ENCODE data around the gene C4B. TPM values are rescaled to one million over a fixed set of nuclear protein-coding genes. Genes with fewer than 3 reads are reported as not detected.

C4B gene
- total RNA-seq, 1 experiment from 2014 or later: 6.3 TPM

DNA sequence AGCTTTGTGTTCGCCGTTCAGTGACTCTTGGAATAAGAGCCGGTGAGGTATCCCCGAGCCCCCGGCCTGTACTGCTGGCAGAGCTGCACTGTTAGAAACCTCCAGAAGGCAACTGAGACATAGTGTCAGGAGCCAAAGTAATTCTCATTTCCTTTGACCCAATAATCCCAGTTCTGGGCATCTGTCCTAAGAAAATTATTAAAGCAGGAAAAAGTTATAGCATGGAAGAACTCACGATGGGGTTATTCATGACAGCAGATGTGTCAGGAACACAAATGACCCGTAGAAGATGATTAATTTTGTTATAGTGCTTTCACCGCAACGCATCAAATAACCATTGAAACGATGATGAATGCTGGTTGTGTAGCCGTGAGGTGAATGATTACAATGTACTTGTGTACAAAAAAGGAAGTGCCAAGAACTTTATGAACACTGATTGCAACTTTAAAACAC is 43.9 kb downstream of the C4B start:
- ChIA-PET CTCF (interaction anchor here (1.0 kb wide), 1 partner anchor 11 kb away, joined by 3 read pairs; no protein-coding TSS in a partner anchor), POLR2A (no interaction called here), RAD21 (ENCODE audit: low non-redundant PET in 1 of 2, low total read pairs in 2 of 2, uncharacterized antibody in 2 of 2, unreplicated experiment in 2 of 2) (no interaction called here)
- H3K27ac ChIP-seq (ENCODE audit: low read depth, low read length): no peak overlapping the region
- H3K4me2 ChIP-seq (ENCODE audit: low read length): no peak overlapping the region
- H3K79me2 ChIP-seq (ENCODE audit: insufficient read depth, low read length): no peaks in the 10 kb centered on the region
- BruUV-seq (replicated peaks): no TSS peak
- no peaks in the 10 kb centered on the region for H3K9me2 ChIP-seq (ENCODE audit: insufficient read depth)
- DNase-seq (ENCODE audit: low read depth, low spot score) (no peak), ATAC-seq (no peak)
- H4K20me1 ChIP-seq (ENCODE audit: insufficient read depth): no peaks in the 10 kb centered on the region
- H3K9ac ChIP-seq (ENCODE audit: low read length): no peak overlapping the region
- no peak overlapping the region for H2AFZ ChIP-seq (ENCODE audit: low read depth, low read length, poor library complexity, severe bottlenecking)
- no peak overlapping the region for H3K4me3 ChIP-seq (replicated peaks in 1 of 2; ENCODE audit: low read depth in 1 of 2, low read length in 2 of 2)
- H3K36me3 ChIP-seq (ENCODE audit: control insufficient read depth in 1 of 2, insufficient read depth in 2 of 2, low read length in 2 of 2): no peaks in the 10 kb centered on the region
- intact Hi-C loops (cut with micrococcal nuclease): no loop called here
- H3K27me3 ChIP-seq (ENCODE audit: insufficient read depth, low read length): no peaks in the 10 kb centered on the region
- TF ChIP-seq TCF7L2 (IDR thresholded peaks at IDR 0.05; ENCODE audit: borderline replicate concordance, extremely low read depth, insufficient read depth, insufficient read length) (no peak), ELF1 (IDR thresholded peaks at IDR 0.05; ENCODE audit: borderline replicate concordance, low read depth) (no peak), POLR2AphosphoS5 (IDR thresholded peaks at IDR 0.05; ENCODE audit: low read depth, low read length) (no peak), EZH2 (IDR thresholded peaks at IDR 0.05) (no peak)
- H3K9me3 ChIP-seq (ENCODE audit: control insufficient read depth in 1 of 2, insufficient read depth in 1 of 2, low read depth in 1 of 2, low read length in 2 of 2): no peaks in the 10 kb centered on the region
- H3K4me1 ChIP-seq (ENCODE audit: control insufficient read depth in 1 of 2, insufficient read depth in 2 of 2, low read length in 2 of 2): no peaks in the 10 kb centered on the region

DNA sequence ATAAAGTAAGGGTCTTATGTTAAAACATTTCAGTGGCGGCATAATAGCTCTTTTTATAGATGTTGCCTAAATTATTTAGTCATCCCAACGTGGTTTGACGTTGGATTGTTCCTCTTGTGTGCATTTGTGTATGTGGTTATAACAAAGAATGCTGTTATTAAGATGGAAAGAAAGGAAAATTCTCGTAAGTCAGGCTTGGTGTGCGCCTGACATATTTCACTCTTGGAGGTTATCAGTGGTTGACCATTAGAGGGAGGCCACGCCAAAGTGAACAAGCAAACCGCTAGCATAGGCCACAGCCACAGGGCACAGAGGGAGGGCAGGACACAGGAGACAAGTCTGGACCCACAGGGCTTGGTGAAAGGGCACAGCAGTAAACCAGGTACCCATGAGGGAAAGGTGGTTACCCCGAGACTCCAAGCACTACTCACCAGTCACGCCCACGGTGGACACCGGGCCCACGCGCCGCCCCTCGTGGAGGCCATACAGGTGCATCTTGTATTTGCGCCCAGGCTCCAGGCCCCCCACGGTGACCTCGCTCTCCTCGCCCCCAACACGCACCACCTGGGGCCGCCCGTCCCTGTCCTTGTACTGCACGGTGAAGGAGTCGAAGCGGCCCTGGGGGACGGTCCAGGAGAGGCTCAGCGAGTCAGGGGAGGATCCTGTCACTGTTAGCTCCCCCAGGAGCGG is 46.5 kb downstream of the C4B start:
- ATAC-seq (no peak), DNase-seq (ENCODE audit: low read depth, low spot score) (no peak)
- H3K27ac ChIP-seq (ENCODE audit: low read depth, low read length): no peak overlapping the region
- H3K4me3 ChIP-seq (replicated peaks in 1 of 2; ENCODE audit: low read depth in 1 of 2, low read length in 2 of 2): no peak overlapping the region
- no peak overlapping the region for H3K9ac ChIP-seq (ENCODE audit: low read length)
- no TSS peak for BruUV-seq (replicated peaks)
- H3K4me2 ChIP-seq (ENCODE audit: low read length): no peak overlapping the region
- no peaks in the 10 kb centered on the region for H3K27me3 ChIP-seq (ENCODE audit: insufficient read depth, low read length)
- no peak overlapping the region for H2AFZ ChIP-seq (ENCODE audit: low read depth, low read length, poor library complexity, severe bottlenecking)
- no peaks in the 10 kb centered on the region for H3K36me3 ChIP-seq (ENCODE audit: control insufficient read depth in 1 of 2, insufficient read depth in 2 of 2, low read length in 2 of 2)
- H3K9me2 ChIP-seq (ENCODE audit: insufficient read depth): no peaks in the 10 kb centered on the region
- CTCF ChIA-PET: no interaction called here
- no peaks in the 10 kb centered on the region for H3K9me3 ChIP-seq (ENCODE audit: control insufficient read depth in 1 of 2, insufficient read depth in 1 of 2, low read depth in 1 of 2, low read length in 2 of 2)
- no peaks in the 10 kb centered on the region for H4K20me1 ChIP-seq (ENCODE audit: insufficient read depth)
- RAD21 ChIA-PET (ENCODE audit: low non-redundant PET in 1 of 2, low total read pairs in 2 of 2, uncharacterized antibody in 2 of 2, unreplicated experiment in 2 of 2): no interaction called here
- POLR2A ChIA-PET: no interaction called here
- intact Hi-C loops (cut with micrococcal nuclease): no loop called here
- H3K79me2 ChIP-seq (ENCODE audit: insufficient read depth, low read length): no peaks in the 10 kb centered on the region
- H3K4me1 ChIP-seq (ENCODE audit: control insufficient read depth in 1 of 2, insufficient read depth in 2 of 2, low read length in 2 of 2): no peaks in the 10 kb centered on the region
- TF ChIP-seq EZH2 (IDR thresholded peaks at IDR 0.05) (no peak), EZH2phosphoT487 (IDR thresholded peaks at IDR 0.05; ENCODE audit: borderline replicate concordance) (no peak), ELF1 (IDR thresholded peaks at IDR 0.05; ENCODE audit: borderline replicate concordance, low read depth) (no peak), JUND (IDR thresholded peaks at IDR 0.05) (no peak), POLR2AphosphoS5 (IDR thresholded peaks at IDR 0.05; ENCODE audit: low read depth, low read length) (no peak)
- TF ChIP-seq, protein P1, sequence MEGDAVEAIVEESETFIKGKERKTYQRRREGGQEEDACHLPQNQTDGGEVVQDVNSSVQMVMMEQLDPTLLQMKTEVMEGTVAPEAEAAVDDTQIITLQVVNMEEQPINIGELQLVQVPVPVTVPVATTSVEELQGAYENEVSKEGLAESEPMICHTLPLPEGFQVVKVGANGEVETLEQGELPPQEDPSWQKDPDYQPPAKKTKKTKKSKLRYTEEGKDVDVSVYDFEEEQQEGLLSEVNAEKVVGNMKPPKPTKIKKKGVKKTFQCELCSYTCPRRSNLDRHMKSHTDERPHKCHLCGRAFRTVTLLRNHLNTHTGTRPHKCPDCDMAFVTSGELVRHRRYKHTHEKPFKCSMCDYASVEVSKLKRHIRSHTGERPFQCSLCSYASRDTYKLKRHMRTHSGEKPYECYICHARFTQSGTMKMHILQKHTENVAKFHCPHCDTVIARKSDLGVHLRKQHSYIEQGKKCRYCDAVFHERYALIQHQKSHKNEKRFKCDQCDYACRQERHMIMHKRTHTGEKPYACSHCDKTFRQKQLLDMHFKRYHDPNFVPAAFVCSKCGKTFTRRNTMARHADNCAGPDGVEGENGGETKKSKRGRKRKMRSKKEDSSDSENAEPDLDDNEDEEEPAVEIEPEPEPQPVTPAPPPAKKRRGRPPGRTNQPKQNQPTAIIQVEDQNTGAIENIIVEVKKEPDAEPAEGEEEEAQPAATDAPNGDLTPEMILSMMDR (IDR thresholded peaks at IDR 0.05 in 2 of 3, conservative IDR thresholded peaks at IDR 0.05 in 1 of 3; ENCODE audit: borderline replicate concordance in 1 of 3, insufficient read depth in 1 of 3, low read depth in 2 of 3, low read length in 2 of 3): no peak
- TF ChIP-seq, protein P2, sequence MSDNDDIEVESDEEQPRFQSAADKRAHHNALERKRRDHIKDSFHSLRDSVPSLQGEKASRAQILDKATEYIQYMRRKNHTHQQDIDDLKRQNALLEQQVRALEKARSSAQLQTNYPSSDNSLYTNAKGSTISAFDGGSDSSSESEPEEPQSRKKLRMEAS (IDR thresholded peaks at IDR 0.05): no peak
- TF ChIP-seq, protein P3, sequence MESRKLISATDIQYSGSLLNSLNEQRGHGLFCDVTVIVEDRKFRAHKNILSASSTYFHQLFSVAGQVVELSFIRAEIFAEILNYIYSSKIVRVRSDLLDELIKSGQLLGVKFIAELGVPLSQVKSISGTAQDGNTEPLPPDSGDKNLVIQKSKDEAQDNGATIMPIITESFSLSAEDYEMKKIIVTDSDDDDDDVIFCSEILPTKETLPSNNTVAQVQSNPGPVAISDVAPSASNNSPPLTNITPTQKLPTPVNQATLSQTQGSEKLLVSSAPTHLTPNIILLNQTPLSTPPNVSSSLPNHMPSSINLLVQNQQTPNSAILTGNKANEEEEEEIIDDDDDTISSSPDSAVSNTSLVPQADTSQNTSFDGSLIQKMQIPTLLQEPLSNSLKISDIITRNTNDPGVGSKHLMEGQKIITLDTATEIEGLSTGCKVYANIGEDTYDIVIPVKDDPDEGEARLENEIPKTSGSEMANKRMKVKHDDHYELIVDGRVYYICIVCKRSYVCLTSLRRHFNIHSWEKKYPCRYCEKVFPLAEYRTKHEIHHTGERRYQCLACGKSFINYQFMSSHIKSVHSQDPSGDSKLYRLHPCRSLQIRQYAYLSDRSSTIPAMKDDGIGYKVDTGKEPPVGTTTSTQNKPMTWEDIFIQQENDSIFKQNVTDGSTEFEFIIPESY (IDR thresholded peaks at IDR 0.05; ENCODE audit: extremely low read depth, insufficient replicate concordance, low read length): no peak
- TF ChIP-seq, protein P4, sequence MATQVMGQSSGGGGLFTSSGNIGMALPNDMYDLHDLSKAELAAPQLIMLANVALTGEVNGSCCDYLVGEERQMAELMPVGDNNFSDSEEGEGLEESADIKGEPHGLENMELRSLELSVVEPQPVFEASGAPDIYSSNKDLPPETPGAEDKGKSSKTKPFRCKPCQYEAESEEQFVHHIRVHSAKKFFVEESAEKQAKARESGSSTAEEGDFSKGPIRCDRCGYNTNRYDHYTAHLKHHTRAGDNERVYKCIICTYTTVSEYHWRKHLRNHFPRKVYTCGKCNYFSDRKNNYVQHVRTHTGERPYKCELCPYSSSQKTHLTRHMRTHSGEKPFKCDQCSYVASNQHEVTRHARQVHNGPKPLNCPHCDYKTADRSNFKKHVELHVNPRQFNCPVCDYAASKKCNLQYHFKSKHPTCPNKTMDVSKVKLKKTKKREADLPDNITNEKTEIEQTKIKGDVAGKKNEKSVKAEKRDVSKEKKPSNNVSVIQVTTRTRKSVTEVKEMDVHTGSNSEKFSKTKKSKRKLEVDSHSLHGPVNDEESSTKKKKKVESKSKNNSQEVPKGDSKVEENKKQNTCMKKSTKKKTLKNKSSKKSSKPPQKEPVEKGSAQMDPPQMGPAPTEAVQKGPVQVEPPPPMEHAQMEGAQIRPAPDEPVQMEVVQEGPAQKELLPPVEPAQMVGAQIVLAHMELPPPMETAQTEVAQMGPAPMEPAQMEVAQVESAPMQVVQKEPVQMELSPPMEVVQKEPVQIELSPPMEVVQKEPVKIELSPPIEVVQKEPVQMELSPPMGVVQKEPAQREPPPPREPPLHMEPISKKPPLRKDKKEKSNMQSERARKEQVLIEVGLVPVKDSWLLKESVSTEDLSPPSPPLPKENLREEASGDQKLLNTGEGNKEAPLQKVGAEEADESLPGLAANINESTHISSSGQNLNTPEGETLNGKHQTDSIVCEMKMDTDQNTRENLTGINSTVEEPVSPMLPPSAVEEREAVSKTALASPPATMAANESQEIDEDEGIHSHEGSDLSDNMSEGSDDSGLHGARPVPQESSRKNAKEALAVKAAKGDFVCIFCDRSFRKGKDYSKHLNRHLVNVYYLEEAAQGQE (IDR thresholded peaks at IDR 0.05; ENCODE audit: low read depth): no peak

All from HCT116 (cell line).